CD14-positive monocyte (primary cell): ENCODE data around the gene PTPRN2. TPM values are rescaled to one million over a fixed set of nuclear protein-coding genes. Genes with fewer than 3 reads are reported as not detected.

ENCODE experiments used
- DNase-seq, 3 donors: peaks; one replicate each; pipeline ENCODE4 v3.0.0-alpha.2; 2011 to 2022
- H2AFZ ChIP-seq: 2 replicates; pipeline ENCODE4 v1.6.0; 2012; ENCODE audit warnings: mild to moderate bottlenecking, low read depth, low read length, inconsistent platforms; ENCODE audit not compliant: insufficient read depth, poor library complexity, severe bottlenecking
- H3K27ac ChIP-seq, 2 donors: 1 replicate in 1 of 2; 2 replicates in 1 of 2; pipeline ENCODE4 v1.5.1; 2012 to 2013; ENCODE audit warnings: low read length in 2 of 2, control low read depth in 1 of 2, inconsistent platforms in 1 of 2, low read depth in 1 of 2, mild to moderate bottlenecking in 1 of 2
- H3K27me3 ChIP-seq, 2 donors: one replicate each; pipeline versions ENCODE4 v1.6.0 to v1.6.1; 2011 to 2013; ENCODE audit warnings: low read length in 2 of 2; ENCODE audit not compliant: control insufficient read depth in 2 of 2, insufficient read depth in 2 of 2
- H3K36me3 ChIP-seq, 2 donors: replicated peaks in 1 of 2; 1 replicate in 1 of 2; 2 replicates in 1 of 2; pipeline versions ENCODE4 v1.5.1 to v1.6.1; 2012 to 2013; ENCODE audit warnings: low read length in 2 of 2, control low read depth in 1 of 2, inconsistent platforms in 1 of 2, mild to moderate bottlenecking in 1 of 2; ENCODE audit not compliant: insufficient read depth in 2 of 2, control insufficient read depth in 1 of 2
- H3K4me1 ChIP-seq, 2 donors: 1 replicate in 1 of 2; 2 replicates in 1 of 2; pipeline versions ENCODE4 v1.5.1 to v1.6.1; 2012 to 2013; ENCODE audit warnings: low read length in 2 of 2, control low read depth in 1 of 2, inconsistent platforms in 1 of 2, mild to moderate bottlenecking in 1 of 2, moderate library complexity in 1 of 2; ENCODE audit not compliant: insufficient read depth in 2 of 2, control insufficient read depth in 1 of 2
- H3K4me2 ChIP-seq: replicated peaks from 2 replicates; pipeline ENCODE3; 2012; ENCODE audit warnings: low read length, moderate library complexity, mild to moderate bottlenecking; ENCODE audit not compliant: poor library complexity, severe bottlenecking; ENCODE audit errors: extremely low read depth
- H3K4me3 ChIP-seq, 3 experiments: fragments of 200-600 bp in 1 of 3; sonication (generic) in 1 of 3; replicated peaks in 1 of 3; 1 replicate in 2 of 3; 2 replicates in 1 of 3; pipeline ENCODE4 v1.5.1; 2011 to 2013; ENCODE audit warnings: low read length in 3 of 3, mild to moderate bottlenecking in 3 of 3, control low read depth in 2 of 3, low read depth in 2 of 3, inconsistent platforms in 1 of 3, moderate library complexity in 1 of 3
- H3K79me2 ChIP-seq: 2 replicates; pipeline ENCODE4 v1.6.0; 2012; ENCODE audit warnings: mild to moderate bottlenecking, control low read depth, inconsistent platforms, low read length, moderate library complexity; ENCODE audit not compliant: insufficient read depth
- H3K9ac ChIP-seq: 2 replicates; pipeline ENCODE4 v1.6.0; 2017; ENCODE audit warnings: low read length, mild to moderate bottlenecking; ENCODE audit not compliant: insufficient read depth, poor library complexity, severe bottlenecking
- H3K9me3 ChIP-seq, 2 donors: replicated peaks in 1 of 2; 1 replicate in 1 of 2; 2 replicates in 1 of 2; pipeline versions ENCODE4 v1.5.1 to v1.6.1; 2012 to 2013; ENCODE audit warnings: low read length in 2 of 2, control low read depth in 1 of 2; ENCODE audit not compliant: control insufficient read depth in 1 of 2, insufficient read depth in 1 of 2
- H4K20me1 ChIP-seq: 2 replicates; pipeline ENCODE4 v1.6.0; 2012; ENCODE audit warnings: mild to moderate bottlenecking, low read length, control low read depth, moderate library complexity; ENCODE audit not compliant: insufficient read depth
- H3K27ac Mint-ChIP-seq, 7 donors: one replicate each; pipeline ENCODE4 v1.8.0; 2020; ENCODE audit warnings: mild to moderate bottlenecking in 7 of 7, mixed read lengths in 7 of 7, moderate library complexity in 6 of 7, inconsistent platforms in 2 of 7
- H3K27me3 Mint-ChIP-seq, 3 donors: one replicate each; pipeline ENCODE4 v1.8.0; 2021 to 2022; ENCODE audit warnings: low read depth in 3 of 3, mild to moderate bottlenecking in 3 of 3, mixed read lengths in 3 of 3, moderate library complexity in 3 of 3, inconsistent platforms in 1 of 3
- H3K36me3 Mint-ChIP-seq, 2 donors: one replicate each; pipeline ENCODE4 v1.8.0; 2020; ENCODE audit warnings: mixed read lengths in 2 of 2, inconsistent platforms in 1 of 2, mild to moderate bottlenecking in 1 of 2
- H3K4me1 Mint-ChIP-seq: one replicate; pipeline ENCODE4 v1.8.0; 2020; ENCODE audit warnings: mild to moderate bottlenecking, mixed read lengths
- H3K4me3 Mint-ChIP-seq, 2 donors: one replicate each; pipeline ENCODE4 v1.8.0; 2020; ENCODE audit warnings: mild to moderate bottlenecking in 2 of 2, mixed read lengths in 2 of 2, moderate library complexity in 1 of 2
- H3K9me3 Mint-ChIP-seq, 7 donors: one replicate each; pipeline ENCODE4 v1.8.0; 2020 to 2022; ENCODE audit warnings: mixed read lengths in 7 of 7, mild to moderate bottlenecking in 6 of 7, moderate library complexity in 6 of 7, inconsistent platforms in 2 of 7
- WGBS: methylation state at CpG from one replicate; pipeline ENCODE4 v1.1.5; 2013; ENCODE audit warnings: missing lambda C conversion rate; ENCODE audit not compliant: insufficient coverage; 5-methylcytosine and 5-hydroxymethylcytosine counted together
- intact Hi-C, 2 donors: fragments of 100-400 bp; cut with micrococcal nuclease; formaldehyde crosslinking; loops; one replicate each; pipeline versions ENCODE4 v1.15.0 to v1.15.1; 2023
- polyA plus RNA-seq, 3 donors: library from polyadenylated mRNA; depleted of rRNA in 1 of 3; unstranded in 2 of 3; stranded (reverse) in 1 of 3; fragments of 300-500 nt in 2 of 3; fragments of >200 nt in 1 of 3; fragmentation: Illumina TruSeq in 2 of 3; gene quantifications; 1 replicate in 2 of 3; 2 replicates in 1 of 3; pipeline ENCODE4 v1.2.3, GENCODE V29; 2012 to 2021
- TF ChIP-seq, protein P1 (sequence below): fragments of 200-600 bp; IDR thresholded peaks from one replicate; pipeline ENCODE4 v1.8.0; 2022; ENCODE audit warnings: antibody characterized with exemption, mild to moderate bottlenecking

Gene PTPRN2
- polyA plus RNA-seq, 3 donors: 0.25 to 1.4 (median 0.97) TPM

DNA sequence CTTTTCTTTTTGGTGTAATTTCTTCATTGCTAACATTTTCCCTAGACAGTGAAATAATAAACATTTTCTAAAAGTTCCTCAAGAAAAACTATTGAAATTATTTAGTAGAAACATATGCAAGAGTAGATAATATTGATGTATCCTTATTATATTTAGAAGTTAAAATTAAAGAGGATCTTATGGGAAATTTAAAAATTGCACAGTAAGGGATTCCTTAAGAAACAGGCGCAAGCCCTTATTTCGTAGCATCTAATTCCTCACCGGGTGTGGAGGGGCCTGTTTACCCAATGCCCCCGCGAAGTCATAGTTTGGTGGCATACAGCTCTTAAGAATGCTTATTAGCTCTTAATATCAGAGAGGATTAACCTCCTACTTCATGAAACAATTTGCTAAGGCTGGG is 783.7 kb downstream of the PTPRN2 start:
- WGBS: no CpG with 5 or more reads among the region's 5 CpGs
- no peak overlapping the region for H3K27ac Mint-ChIP-seq

DNA sequence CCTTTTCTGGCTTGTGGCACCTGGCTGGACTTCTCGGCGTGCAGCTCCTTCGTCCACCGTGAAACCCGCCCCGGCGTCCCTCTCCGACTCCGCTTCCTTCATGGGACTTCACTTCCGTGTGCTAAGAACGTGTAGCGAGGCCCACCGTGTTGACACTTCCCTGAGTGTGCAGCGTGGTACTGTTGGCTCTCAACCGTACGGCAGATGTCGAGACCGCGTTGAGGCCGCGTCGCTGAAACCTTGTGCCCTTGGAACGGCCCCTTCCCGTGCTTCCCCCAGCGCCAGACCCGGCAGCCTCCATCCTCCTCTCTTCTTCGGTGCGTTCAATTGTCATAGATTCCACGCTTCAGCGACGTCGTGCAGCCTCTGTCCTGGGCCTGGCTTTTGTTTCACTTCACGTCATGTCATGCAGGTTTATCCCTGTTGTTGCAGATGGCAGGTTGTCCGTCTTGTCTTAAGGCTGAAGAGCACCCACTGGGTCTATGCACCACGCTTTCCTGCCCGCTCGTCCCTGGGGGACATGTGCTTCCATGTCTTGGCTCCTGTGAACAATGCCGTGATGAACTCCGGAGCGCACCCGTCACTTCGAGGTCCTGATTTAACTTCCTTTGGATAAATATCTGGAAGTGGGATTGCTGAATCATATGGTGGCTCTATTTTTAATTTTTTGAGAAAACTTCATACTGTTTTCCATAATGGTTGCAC is 785.5 kb downstream of the PTPRN2 start:
- Histone ChIP-seq H2AFZ (no peak overlapping the region), H3K79me2 (no peaks in the 10 kb centered on the region), H3K27ac (no peak overlapping the region), H3K9me3 (no peaks in the 10 kb centered on the region), H3K4me3 (no peak overlapping the region), H3K36me3 (no peaks in the 10 kb centered on the region), H4K20me1 (no peaks in the 10 kb centered on the region), H3K4me2 (no peak overlapping the region), H3K4me1 (no peaks in the 10 kb centered on the region), H3K9ac (no peak overlapping the region), H3K27me3 (no peaks in the 10 kb centered on the region)
- H3K27ac Mint-ChIP-seq: no peak overlapping the region
- 95% methylated on average over 37 of the region's 42 CpGs for WGBS
- TF ChIP-seq, protein P1, sequence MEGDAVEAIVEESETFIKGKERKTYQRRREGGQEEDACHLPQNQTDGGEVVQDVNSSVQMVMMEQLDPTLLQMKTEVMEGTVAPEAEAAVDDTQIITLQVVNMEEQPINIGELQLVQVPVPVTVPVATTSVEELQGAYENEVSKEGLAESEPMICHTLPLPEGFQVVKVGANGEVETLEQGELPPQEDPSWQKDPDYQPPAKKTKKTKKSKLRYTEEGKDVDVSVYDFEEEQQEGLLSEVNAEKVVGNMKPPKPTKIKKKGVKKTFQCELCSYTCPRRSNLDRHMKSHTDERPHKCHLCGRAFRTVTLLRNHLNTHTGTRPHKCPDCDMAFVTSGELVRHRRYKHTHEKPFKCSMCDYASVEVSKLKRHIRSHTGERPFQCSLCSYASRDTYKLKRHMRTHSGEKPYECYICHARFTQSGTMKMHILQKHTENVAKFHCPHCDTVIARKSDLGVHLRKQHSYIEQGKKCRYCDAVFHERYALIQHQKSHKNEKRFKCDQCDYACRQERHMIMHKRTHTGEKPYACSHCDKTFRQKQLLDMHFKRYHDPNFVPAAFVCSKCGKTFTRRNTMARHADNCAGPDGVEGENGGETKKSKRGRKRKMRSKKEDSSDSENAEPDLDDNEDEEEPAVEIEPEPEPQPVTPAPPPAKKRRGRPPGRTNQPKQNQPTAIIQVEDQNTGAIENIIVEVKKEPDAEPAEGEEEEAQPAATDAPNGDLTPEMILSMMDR: no peak
- no peaks in the 10 kb centered on the region for H3K4me1 Mint-ChIP-seq
- no peak for DNase-seq
- peaks cover 4 to 18% (median 7%) of the 10 kb centered on the region in 3 donors for H3K27me3 Mint-ChIP-seq
- H3K36me3 Mint-ChIP-seq: no peaks in the 10 kb centered on the region
- no peak overlapping the region for H3K4me3 Mint-ChIP-seq
- peaks cover 0 to 3% (median 0%) of the 10 kb centered on the region in 7 donors for H3K9me3 Mint-ChIP-seq
- intact Hi-C loops: no loop called here

More for the DNA sequence above, 783.7 kb downstream of the PTPRN2 start:
- Histone ChIP-seq H3K9me3 (peaks cover 0 to 6% of the 10 kb centered on the region in 2 donors), H3K4me2 (no peak overlapping the region), H2AFZ (no peak overlapping the region), H3K27me3 (no peaks in the 10 kb centered on the region), H3K4me3 (no peak overlapping the region), H3K27ac (no peak overlapping the region), H3K36me3 (no peaks in the 10 kb centered on the region), H3K9ac (no peak overlapping the region), H4K20me1 (no peaks in the 10 kb centered on the region), H3K4me1 (no peaks in the 10 kb centered on the region), H3K79me2 (no peaks in the 10 kb centered on the region)
- TF ChIP-seq, protein P1: no peak
- no peaks in the 10 kb centered on the region for H3K4me1 Mint-ChIP-seq
- H3K9me3 Mint-ChIP-seq: peaks cover 0 to 9% (median 4%) of the 10 kb centered on the region in 7 donors
- DNase-seq: no peak
- H3K36me3 Mint-ChIP-seq: no peaks in the 10 kb centered on the region
- H3K4me3 Mint-ChIP-seq: no peak overlapping the region
- H3K27me3 Mint-ChIP-seq: peaks cover 5 to 16% (median 7%) of the 10 kb centered on the region in 3 donors
- intact Hi-C loops: no loop called here
